H1 (cell line): ENCODE data around the gene TECRL. TPM values are rescaled to one million over a fixed set of nuclear protein-coding genes. Genes with fewer than 3 reads are reported as not detected.

ENCODE experiments used
- ATF2 ChIP-seq: IDR thresholded peaks from 2 replicates; pipeline ENCODE4 v1.6.1; 2012; ENCODE audit warnings: low read length, inconsistent platforms
- CEBPB ChIP-seq: IDR thresholded peaks from 2 replicates; pipeline ENCODE4 v1.6.1; 2012; ENCODE audit warnings: low read depth, low read length
- CHD1 ChIP-seq: IDR thresholded peaks from 2 replicates; pipeline ENCODE4 v1.6.1; 2012; ENCODE audit warnings: low read depth, low read length, improper control_type of control experiment
- FOSL1 ChIP-seq: IDR thresholded peaks from 2 replicates; pipeline ENCODE4 v1.6.1; 2011; ENCODE audit warnings: mild to moderate bottlenecking, low read depth, low read length, moderate library complexity; ENCODE audit not compliant: insufficient read depth
- RBBP5 ChIP-seq: IDR thresholded peaks from 2 replicates; pipeline ENCODE4 v1.7.1; 2012; ENCODE audit warnings: low read depth, mild to moderate bottlenecking, inconsistent platforms, low read length, moderate library complexity, borderline replicate concordance
- RXRA ChIP-seq: IDR thresholded peaks from 2 replicates; pipeline ENCODE4 v1.6.1; 2011; ENCODE audit warnings: low read depth, mild to moderate bottlenecking, low read length, moderate library complexity; ENCODE audit not compliant: insufficient read depth
- SIX5 ChIP-seq: IDR thresholded peaks from 2 replicates; pipeline ENCODE4 v1.6.1; 2011; ENCODE audit warnings: mild to moderate bottlenecking, low read depth, low read length
- SP4 ChIP-seq: IDR thresholded peaks from 2 replicates; pipeline ENCODE4 v1.6.1; 2012; ENCODE audit warnings: low read length, inconsistent platforms
- TAF7 ChIP-seq: optimal IDR thresholded peaks from 2 replicates; pipeline ENCODE3; 2011; ENCODE audit warnings: low read depth, mild to moderate bottlenecking, inconsistent platforms, low read length, moderate library complexity, borderline replicate concordance
- TBP ChIP-seq: IDR thresholded peaks from 2 replicates; pipeline ENCODE4 v1.6.1; 2011; ENCODE audit warnings: low read depth, low read length, improper control_type of control experiment
- YY1 ChIP-seq: IDR thresholded peaks from 2 replicates; pipeline ENCODE4 v1.6.1; 2011; ENCODE audit warnings: low read depth, mild to moderate bottlenecking, low read length
- ZNF274 ChIP-seq: IDR thresholded peaks from 2 replicates; pipeline ENCODE4 v1.7.0; 2012; ENCODE audit warnings: low read length, borderline replicate concordance; ENCODE audit errors: extremely low read depth
- polyA plus RNA-seq, 7 experiments: library from polyadenylated mRNA; depleted of rRNA in 3 of 7; stranded (reverse) in 5 of 7; unstranded in 2 of 7; fragments of >200 nt in 5 of 7; fragments of 200-250 nt in 2 of 7; gene quantifications; 1 replicate in 5 of 7; 2 replicates in 1 of 7; 4 replicates in 1 of 7; pipeline versions ENCODE4 v1.2.1 to v1.2.3, GENCODE V29; 2011 to 2013; ENCODE audit warnings: missing spikeins in 2 of 7, mixed read lengths in 2 of 7
- total RNA-seq: library from RNA; stranded (reverse); fragmentation: NEBNext Ultra II Directional; extraction: Animal tissue kit (Norgen Biotek cat#: 25700); gene quantifications from 2 replicates; pipeline ENCODE4 v1.2.1, GENCODE V29; 2021

TECRL gene
- total and polyA plus RNA-seq, 2 of the 8 experiments (the other 6 are each of a cell fraction or from before 2014, with no cell fraction given), result not detected

GRCh38 chr4:64388252-64388651 is 21.0 kb downstream of the TECRL start (continued):
- TF ChIP-seq FOSL1 (no peak), TBP (no peak), ATF2 (no peak), ZNF274 (no peak), RXRA (no peak), SIX5 (no peak), TAF7 (no peak), RBBP5 (no peak), YY1 (no peak), SP4 (no peak), CEBPB (no peak), CHD1 (no peak)
